Measurements from ENCODE around the gene KPNA2. TPM values are rescaled to one million over a fixed set of nuclear protein-coding genes. Genes with fewer than 3 reads are reported as not detected.

Gene KPNA2
- total and polyA plus RNA-seq, 2 of the 8 experiments (the other 6 are each of a cell fraction or from before 2014, with no cell fraction given): 413 to 612 TPM

- 46% methylated on average over 4 of the region's 4 CpGs; no CpG with 5 or more reads in 1 of the 2 experiments for WGBS, 2 experiments (ENCODE audit: extremely low coverage in 1 of 2, insufficient coverage in 1 of 2, insufficient read length in 1 of 2, insufficient replicate concordance in 2 of 2, low coverage in 1 of 2, low lambda C conversion rate in 2 of 2, missing lambda C conversion rate in 1 of 2)
- Histone ChIP-seq H4K8ac (ENCODE audit: extremely low read depth, insufficient read depth, low read length) (no peak overlapping the region), H3K36me3 (ENCODE audit: control insufficient read depth in 2 of 4, insufficient read depth in 4 of 4, low read length in 3 of 4) (no peaks in the 10 kb centered on the region), H4K91ac (replicated peaks; ENCODE audit: insufficient read length, low read length) (no peak overlapping the region), H2BK20ac (ENCODE audit: low read length) (no peak overlapping the region), H3K27ac (ENCODE audit: low read depth, low read length) (no peak overlapping the region), H3K4me1 (replicated peaks in 1 of 4; ENCODE audit: control insufficient read depth in 3 of 4, insufficient read depth in 4 of 4, low read length in 3 of 4) (no peaks in the 10 kb centered on the region), H3K9ac (replicated peaks in 1 of 4; ENCODE audit: extremely low read depth in 1 of 4, low read depth in 3 of 4, low read length in 3 of 4) (no peak overlapping the region), H2AFZ (ENCODE audit: low read length) (no peak overlapping the region), H3K79me1 (ENCODE audit: low read depth, low read length) (no peaks in the 10 kb centered on the region), H3K18ac (ENCODE audit: extremely low read depth, low read length) (no peak overlapping the region), H3K79me2 (ENCODE audit: control insufficient read depth in 1 of 2, insufficient read depth in 2 of 2, low read length in 2 of 2) (no peaks in the 10 kb centered on the region), H2BK120ac (replicated peaks; ENCODE audit: low read depth, low read length) (no peak overlapping the region), H3K9me3 (ENCODE audit: insufficient read depth in 2 of 2, low read depth in 1 of 2, low read length in 1 of 2) (no peaks in the 10 kb centered on the region), H3K23me2 (ENCODE audit: low read depth, low read length) (no peaks in the 10 kb centered on the region), H2BK15ac (ENCODE audit: low read length) (no peak overlapping the region), H3K27me3 (replicated peaks in 1 of 4; ENCODE audit: control insufficient read depth in 3 of 4, extremely low read depth in 1 of 4, insufficient read depth in 3 of 4, low read length in 3 of 4) (no peaks in the 10 kb centered on the region), H3K14ac (ENCODE audit: insufficient read length) (no peak overlapping the region), H4K5ac (ENCODE audit: insufficient read length, low read depth, low read length) (no peak overlapping the region), H3K4ac (replicated peaks; ENCODE audit: insufficient read length, low read depth, low read length) (no peak overlapping the region), H3K4me3 (ENCODE audit: extremely low read depth in 1 of 4, insufficient read depth in 2 of 4, low read depth in 3 of 4, low read length in 4 of 4) (no peak overlapping the region), H2BK12ac (ENCODE audit: low read depth, low read length) (no peak overlapping the region), H3K4me2 (ENCODE audit: insufficient read depth in 1 of 2, low read depth in 2 of 2, low read length in 2 of 2) (no peak overlapping the region), H2AK5ac (ENCODE audit: low read depth, low read length) (no peak overlapping the region), H2BK5ac (ENCODE audit: low read depth, low read length) (no peak overlapping the region), H4K20me1 (replicated peaks in 1 of 2; ENCODE audit: control insufficient read depth in 1 of 2, insufficient read depth in 2 of 2, low read length in 2 of 2) (no peaks in the 10 kb centered on the region), H3K56ac (replicated peaks; ENCODE audit: insufficient read length, low read depth, low read length) (no peak overlapping the region), H3K23ac (ENCODE audit: insufficient read length) (no peak overlapping the region)
- DNase-seq (ENCODE audit: low read depth in 1 of 2, low spot score in 2 of 2): no peak
- ChIA-PET POLR2A (ENCODE audit: partially characterized antibody) (interaction anchor here (3.8 to 7.9 kb wide), 2 partner anchors 10 to 18 kb away, joined by 12 to 109 read pairs; partner anchors contain the start of gene KPNA2), CTCF (ENCODE audit: partially characterized antibody) (interaction anchor here (0.8 to 2.3 kb wide), 4 partner anchors 9 to 287 kb away, joined by 3 to 16 read pairs (median 4); no protein-coding TSS in a partner anchor)
- peak; percentile 73 for FAIRE-seq
- TF ChIP-seq NRF1 (IDR thresholded peaks at IDR 0.05; ENCODE audit: low read depth, low read length) (no peak), SIN3A (conservative IDR thresholded peaks at IDR 0.05 in 1 of 2, IDR thresholded peaks at IDR 0.05 in 1 of 2; ENCODE audit: low read depth in 1 of 2, low read length in 2 of 2) (no peak), NANOG (IDR thresholded peaks at IDR 0.05; ENCODE audit: insufficient read depth, low read depth, low read length, poor library complexity, severe bottlenecking) (no peak), BACH1 (IDR thresholded peaks at IDR 0.05; ENCODE audit: low read length) (no peak), CHD1 (IDR thresholded peaks at IDR 0.05; ENCODE audit: low read depth, low read length) (no peak), TCF12 (IDR thresholded peaks at IDR 0.05; ENCODE audit: low read depth, low read length) (no peak), CREB1 (IDR thresholded peaks at IDR 0.05) (no peak), SUZ12 (IDR thresholded peaks at IDR 0.05; ENCODE audit: low read length) (no peak), HDAC6 (IDR thresholded peaks at IDR 0.05; ENCODE audit: low read depth, low read length) (no peak), RAD21 (IDR thresholded peaks at IDR 0.05 in 1 of 2, conservative IDR thresholded peaks at IDR 0.05 in 1 of 2; ENCODE audit: low read depth in 2 of 2, low read length in 2 of 2) (peak; percentile 54 to 65), BRCA1 (IDR thresholded peaks at IDR 0.05; ENCODE audit: low read depth, low read length) (no peak), CTBP2 (IDR thresholded peaks at IDR 0.05; ENCODE audit: borderline replicate concordance, insufficient read depth, insufficient read length, low read length) (no peak), E2F6 (IDR thresholded peaks at IDR 0.05) (no peak), TEAD4 (IDR thresholded peaks at IDR 0.05; ENCODE audit: low read depth, low read length) (no peak)
Observed at GRCh38 chr17:68057531-68057952, 22.0 kb downstream of the KPNA2 start.

All from H1 (cell line).